Activated CD4-positive, alpha-beta T cell treated with anti-CD3 and anti-CD28 coated beads, Interleukin-2, amount 50 U/mL, for 24 hours (primary cell): Measurements from ENCODE around the gene NRSN2.
"Not testable (repeated sequence)": the region's sequence is repeated elsewhere in the genome, so short reads cannot be mapped to it uniquely, and the experiment has no call there.

Source experiments
- DNase-seq, 2 donors: peaks; one replicate each; pipeline ENCODE4 v3.0.0-alpha.2; 2020; ENCODE audit warnings: low read depth in 1 of 2, low spot score in 1 of 2

The NRSN2 gene

GRCh38 chr20:325045-325888, 21.6 kb upstream of the NRSN2 start, which contains the start of gene SOX12:
SOX12 (plus strand) TSS chr20:325552; CDS start chr20:325925, 373 bp downstream.
- peak; percentile 91 to 92 for DNase-seq

GRCh38 chr20:325889-326644, 20.8 kb upstream of the NRSN2 start:
- DNase-seq = peak in 1 of 2 donors; percentile 21

DNA sequence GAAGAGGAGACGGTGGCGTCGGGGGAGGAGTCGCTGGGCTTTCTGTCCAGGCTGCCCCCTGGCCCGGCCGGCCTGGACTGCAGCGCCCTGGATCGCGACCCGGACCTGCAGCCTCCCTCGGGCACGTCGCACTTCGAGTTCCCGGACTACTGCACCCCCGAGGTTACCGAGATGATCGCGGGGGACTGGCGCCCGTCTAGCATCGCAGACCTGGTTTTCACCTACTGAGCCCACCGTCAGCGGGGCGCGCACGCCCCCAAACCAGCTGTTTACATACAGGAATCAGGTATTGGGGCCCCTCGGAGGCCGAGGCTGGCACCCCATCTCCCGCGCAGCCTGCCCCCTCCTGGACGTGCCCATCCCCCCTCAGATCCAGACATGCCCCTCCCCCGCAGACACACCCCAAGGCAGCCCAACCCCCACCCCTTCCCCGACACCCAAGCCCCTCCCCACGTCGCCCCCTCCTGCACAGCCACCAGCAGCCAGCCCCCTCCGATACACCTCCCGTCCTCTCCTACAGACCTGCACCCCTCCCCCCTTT, 20.2 kb upstream of the NRSN2 start:
- DNase-seq = no peak

DNA sequence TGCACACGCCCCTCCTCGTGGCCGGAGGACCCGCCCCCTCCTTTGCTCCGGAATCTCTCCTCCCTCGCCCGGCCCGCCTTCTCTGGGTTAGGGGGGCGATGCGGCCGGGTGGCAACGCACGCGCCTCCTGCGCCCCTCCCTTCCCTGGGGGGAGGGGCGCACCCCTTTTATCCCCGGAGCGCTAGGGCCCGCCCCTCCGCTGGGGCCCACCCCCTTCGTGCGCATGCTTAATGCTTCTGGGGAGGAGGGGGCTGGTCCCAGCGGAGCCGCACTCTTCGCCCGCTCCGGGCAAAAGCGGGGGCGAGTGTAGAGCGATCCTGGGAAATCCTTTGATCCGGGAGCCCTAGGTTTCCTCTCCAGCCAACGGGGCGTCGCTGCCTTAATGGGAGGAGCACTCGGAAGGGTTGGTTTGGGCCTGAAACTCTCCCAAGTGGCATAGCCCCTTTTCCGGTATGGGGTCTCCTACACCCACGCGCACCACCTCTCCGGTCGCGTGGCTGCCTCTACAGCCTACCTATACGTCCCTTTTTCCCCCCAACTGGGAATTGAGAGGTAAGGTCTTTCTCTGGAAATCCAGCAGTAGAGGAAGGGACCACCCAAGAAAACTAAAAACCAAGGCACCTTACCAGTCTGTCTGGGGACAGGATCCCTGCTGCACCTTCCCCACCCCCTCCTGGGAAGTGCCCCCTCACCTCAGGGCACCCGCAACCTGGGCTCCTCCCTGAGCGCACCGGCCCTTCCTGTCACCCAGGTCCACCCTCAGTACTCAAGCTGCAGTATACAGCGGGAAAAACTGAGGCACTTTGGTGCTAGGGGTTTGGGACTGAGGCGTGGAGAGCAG, 19.5 kb upstream of the NRSN2 start:
- DNase-seq = peak in 1 of 2 donors; percentile 36

- DNase-seq = no peak
These were observed 18.6 kb upstream of the NRSN2 start for GRCh38 chr20:328027-328974.

- no peak for DNase-seq
These were observed 17.8 kb upstream of the NRSN2 start for GRCh38 chr20:328975-329695.

DNA sequence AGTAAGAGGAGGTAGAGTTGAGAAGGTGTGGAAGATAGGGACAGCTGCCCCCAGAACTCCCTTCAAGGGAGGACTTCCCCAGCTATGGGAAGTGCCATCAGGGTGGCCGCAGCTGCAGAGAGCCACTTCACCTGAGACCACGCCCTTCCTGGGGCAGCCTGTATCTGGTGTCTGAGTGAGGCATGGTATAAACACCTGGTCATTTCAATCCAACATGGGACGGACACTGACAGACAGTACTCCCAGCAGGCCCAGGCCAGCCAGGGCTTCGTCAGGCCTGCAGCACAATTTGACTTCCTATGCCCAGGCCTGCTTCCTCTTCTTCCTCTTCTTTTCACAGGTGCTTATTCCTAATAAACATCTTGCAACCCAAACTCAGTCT, 17.1 kb upstream of the NRSN2 start:
- no peak for DNase-seq

GRCh38 chr20:330233-331149, 16.4 kb upstream of the NRSN2 start:
- DNase-seq = peak in 1 of 2 donors; percentile 54

- no peak for DNase-seq
These were observed 12.3 kb upstream of the NRSN2 start for GRCh38 chr20:334578-334977.

DNA sequence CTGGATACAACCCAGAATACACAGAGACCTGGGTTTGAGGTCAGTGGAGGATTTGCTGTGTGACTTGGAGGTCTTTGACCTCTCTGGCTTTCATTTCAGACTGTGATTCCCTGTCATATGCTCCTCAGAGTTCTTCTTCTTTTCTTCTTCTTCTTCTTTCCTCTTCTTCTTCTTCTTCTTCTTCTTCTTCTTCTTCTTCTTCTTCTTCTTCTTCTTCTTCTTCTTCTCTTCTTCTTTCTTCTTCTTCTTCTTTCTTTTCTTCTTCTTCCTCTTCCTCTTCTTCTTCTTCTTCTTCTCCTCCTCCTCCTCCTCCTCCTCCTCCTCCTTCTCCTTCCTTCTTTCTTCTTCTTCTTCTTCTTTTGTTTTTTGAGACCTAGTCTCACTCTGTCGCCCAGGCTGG, 10.9 kb upstream of the NRSN2 start:
- DNase-seq = not testable (repeated sequence)

GRCh38 chr20:341682-342081, 5.2 kb upstream of the NRSN2 start:
- no peak for DNase-seq

- DNase-seq = no peak
These were observed 3.8 kb upstream of the NRSN2 start for GRCh38 chr20:343107-343506.

- no peak for DNase-seq
These were observed 775 bp upstream of the NRSN2 start for GRCh38 chr20:346033-346639.

GRCh38 chr20:347317-347639, 367 bp downstream of the NRSN2 start:
- DNase-seq = no peak

- peak in 1 of 2 donors; percentile 46 for DNase-seq
These were observed 951 bp downstream of the NRSN2 start for GRCh38 chr20:347640-348484.

GRCh38 chr20:348972-349841, 2.3 kb downstream of the NRSN2 start:
- DNase-seq = no peak
